GM18951 (cell line): ENCODE measurements around the gene TMEM150A.
"Not testable (repeated sequence)": the region's sequence is repeated elsewhere in the genome, so short reads cannot be mapped to it uniquely, and the experiment has no call there.

Experiments used
- POLR2A ChIP-seq: IDR thresholded peaks from 4 replicates; pipeline ENCODE4 v1.6.1; 2011; ENCODE audit warnings: mild to moderate bottlenecking; ENCODE audit not compliant: insufficient read length, insufficient read depth; ENCODE audit errors: extremely low read depth
- in situ Hi-C: fragments of 300-500 bp; cut with MboI; formaldehyde crosslinking; loops from one replicate; pipeline ENCODE4 v1.12.0; 2022; ENCODE audit warnings: low sequenced_read_pairs, mixed read lengths, inconsistent platforms; ENCODE audit not compliant: unreplicated experiment

Gene TMEM150A

DNA sequence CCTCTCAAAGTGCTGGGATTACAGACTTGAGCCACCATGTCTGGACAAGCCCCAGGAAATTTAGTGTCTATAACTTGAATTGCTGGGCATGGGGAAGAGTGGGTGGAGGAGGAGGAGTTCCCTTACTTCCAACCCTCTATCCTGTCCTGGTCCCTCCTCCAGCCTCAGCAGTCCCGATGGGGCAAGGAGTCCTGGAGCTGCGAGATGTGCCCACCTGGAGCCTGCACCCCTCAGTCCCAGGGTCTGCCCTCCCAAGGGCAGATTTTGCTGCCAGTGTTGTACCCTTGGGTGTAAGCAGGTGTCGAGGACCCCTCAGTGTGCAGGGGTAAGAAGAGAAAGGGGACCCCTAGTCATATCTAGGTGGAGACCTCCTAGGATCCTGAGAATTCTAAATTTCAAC lies 22.3 kb downstream of the TMEM150A start:
- TF ChIP-seq POLR2A = no peak
- in situ Hi-C loops = no loop called here

DNA sequence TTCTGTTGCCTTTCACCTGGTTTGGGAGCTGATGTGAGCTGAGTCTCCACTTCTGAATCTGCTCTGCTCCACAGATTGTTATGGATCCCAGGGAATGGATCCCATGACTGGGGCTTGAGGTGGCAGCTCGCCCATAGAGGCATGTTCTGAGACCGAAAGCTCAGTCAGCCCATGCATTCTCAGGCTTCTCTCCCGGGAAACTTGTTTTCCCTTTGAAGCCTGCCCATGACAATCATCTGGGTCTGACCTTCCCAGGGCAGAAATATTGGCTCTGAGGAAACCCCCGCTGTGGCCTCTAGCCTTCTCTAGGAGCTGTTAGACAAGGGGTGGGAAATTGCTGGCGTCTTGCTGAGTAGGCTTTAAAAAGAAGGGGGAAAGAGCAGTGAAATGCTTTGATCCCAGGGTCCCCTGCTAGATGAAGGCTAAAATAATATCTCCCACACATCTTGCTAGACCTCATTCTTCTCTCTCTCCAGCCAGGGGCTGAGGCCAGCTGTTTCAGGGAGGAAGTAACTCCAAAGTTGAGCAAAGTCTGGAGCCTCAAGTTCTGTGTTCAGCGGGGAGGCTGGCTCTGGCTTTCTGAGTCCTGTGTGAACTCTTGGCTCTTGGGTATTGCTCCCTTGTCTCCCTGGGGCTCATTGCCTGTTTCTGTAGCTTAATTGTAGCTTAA lies 23.1 kb downstream of the TMEM150A start:
- in situ Hi-C loops = no loop called here
- TF ChIP-seq POLR2A = no peak

DNA sequence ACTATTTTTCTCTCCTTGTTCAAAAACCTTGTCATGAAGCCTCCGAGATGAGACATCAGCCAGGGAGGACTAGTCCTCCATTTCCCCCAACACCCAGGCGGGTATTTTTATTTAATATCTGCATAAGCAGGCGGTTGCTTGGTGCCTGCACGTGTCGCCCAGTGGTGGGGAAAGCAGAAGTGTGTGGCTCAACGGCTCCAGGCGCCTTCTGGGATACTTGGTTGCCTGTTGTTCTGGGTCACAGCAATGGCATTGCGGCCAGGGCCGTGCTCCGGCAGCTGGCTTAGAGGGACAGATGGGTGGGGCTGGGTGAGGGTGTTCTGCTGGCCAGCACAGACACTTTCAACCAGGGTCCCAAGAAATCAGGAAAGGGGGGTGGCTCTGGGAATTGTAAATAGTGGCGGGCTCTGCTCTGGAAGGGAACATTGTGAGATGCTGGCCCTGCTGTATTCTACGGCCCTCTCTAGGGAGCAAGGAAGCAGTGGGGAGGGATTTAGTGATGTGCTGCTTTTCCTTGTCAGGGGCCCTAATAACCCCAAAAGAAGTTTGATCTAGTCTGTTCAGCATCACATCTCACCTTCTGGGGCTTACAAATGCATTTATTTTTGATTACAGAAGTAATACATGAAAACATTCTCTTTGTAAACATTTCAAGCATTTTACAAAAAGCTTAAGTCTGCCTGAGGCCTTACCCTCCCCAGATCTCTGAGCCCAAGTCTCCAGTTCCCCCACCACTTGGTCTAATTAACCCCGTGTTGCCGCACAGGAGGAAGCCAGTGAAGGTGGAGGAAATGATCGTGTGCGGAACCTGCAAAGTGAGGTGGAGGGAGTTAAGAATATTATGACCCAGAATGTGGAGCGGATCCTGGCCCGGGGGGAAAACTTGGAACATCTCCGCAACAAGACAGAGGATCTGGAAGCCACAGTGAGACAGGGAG lies 24.0 kb downstream of the TMEM150A start:
- TF ChIP-seq POLR2A = no peak

DNA sequence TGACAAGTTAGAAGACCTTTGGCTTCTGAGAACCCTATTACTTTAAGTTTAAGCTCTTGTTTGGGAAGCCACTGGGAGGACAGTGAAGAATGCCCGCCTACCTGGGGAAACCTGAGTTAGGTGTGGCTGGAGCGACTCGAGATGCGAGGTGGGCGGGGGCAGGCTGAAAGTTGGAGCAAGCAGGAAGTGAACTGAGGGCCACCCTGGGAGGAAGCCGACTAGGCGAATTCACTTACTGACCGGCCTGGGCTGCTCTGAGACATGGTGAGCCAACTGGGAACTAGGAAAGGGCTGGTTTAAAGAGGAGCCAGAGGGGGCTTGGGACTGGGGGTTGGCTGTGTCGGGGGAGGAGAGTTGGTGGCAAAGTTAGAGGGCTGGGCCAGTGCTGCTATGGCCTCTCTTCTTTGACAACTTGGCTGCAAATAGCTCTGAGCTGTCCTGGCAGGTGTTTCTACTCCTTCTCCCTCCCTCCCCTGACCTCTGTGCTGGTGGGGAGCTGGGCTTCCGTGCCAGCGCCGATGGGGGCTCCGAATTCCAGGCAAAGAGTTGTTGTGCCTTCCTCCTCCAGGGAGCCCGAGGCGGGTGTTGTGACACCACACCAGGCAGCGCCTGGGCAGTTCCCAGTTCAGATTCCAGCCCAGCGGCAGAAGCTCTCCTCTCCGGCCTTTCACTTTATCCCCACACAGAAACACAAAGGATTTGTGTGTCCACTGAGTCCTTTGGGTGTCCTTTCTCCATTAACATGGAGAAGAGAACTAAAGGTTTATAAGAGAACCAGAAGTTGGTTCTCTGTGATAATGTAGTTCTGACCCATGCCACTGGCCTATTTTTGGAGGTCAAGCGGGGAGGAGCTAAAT lies 24.9 kb downstream of the TMEM150A start, which contains the start of gene VAMP8:
VAMP8 (plus strand) TSS at position 201 of the 857 bp plus-strand sequence; CDS start at position 262, 61 bp downstream.
- peak; percentile 65 for TF ChIP-seq POLR2A
- in situ Hi-C loops = no loop called here

More for the DNA sequence above, 24.0 kb downstream of the TMEM150A start:
- in situ Hi-C loops = no loop called here

DNA sequence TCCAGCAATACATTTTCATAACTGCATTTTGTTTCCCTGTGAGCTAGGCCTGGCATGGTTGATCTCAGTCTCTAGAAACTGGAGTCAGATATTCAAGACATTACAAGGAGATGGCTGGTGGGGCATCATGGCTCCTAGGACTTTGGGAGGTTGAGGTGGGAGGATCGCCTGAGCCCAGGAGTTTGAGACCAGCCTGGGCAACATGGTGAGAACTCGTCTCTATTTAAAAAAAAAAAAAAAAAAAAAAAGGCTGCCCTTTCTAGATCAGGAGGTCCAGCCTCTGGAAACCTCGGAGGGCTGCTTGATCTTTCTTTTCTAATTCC lies 25.5 kb downstream of the TMEM150A start:
- no peak for TF ChIP-seq POLR2A
- in situ Hi-C loops = no loop called here

DNA sequence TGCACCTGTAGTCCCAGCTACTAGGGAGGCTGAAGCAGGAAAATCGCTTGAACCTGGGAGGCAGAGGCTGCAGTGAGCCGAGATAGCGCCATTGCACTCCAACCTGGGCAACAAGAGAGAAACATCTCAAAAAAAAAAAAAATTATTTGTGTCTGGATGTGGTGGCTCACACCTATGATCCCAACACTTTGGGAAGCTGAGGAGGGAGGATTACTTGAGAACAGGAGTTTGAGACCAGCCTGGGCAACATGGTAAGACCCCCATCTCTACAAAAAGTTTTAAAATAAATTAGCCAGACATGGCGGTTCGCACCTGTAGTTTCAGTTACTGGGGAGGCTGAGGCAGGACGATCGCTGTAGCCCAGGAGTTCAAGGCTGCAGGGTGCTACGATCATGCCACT lies 26.8 kb downstream of the TMEM150A start:
- no peak for TF ChIP-seq POLR2A
- in situ Hi-C loops = no loop called here

DNA sequence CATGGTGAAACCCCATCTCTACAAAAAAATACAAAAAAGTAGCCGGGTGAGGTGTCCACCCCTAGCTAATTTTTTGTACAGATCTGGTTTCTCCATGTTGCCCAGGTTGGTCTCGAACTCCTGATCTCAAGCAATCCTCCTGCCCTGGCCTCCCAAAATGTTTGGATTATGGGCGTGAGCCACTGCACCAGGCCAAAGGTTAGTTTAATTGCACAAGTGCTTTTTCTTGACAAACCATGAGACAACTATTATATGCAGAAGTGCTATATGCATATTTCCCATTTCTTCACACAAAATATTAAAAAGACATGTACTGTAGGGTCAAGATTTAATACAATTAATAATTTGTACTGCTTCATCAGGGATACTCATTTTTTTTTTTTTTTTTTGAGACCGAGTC lies 36.2 kb downstream of the TMEM150A start:
- in situ Hi-C loops = no loop called here

DNA sequence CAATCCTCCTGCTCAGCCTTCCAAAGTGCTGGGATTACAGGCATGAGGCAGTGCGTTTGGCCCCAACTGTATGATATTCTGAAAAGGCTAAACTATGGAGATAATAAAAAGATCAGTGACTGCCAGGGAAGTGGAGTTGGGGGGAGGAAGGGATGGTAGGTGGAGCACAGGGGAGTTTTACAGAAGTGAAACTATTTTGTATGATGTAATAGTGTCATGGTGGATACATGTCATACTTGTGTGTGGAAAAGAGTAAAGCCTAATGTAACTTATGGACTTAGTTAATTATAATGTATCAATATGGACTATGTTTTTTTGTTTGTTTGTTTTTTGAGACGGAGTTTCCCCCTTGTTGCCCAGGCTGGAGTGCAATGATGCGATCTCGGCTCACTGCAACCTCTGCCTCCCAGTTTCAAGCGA lies 38.3 kb downstream of the TMEM150A start:
- TF ChIP-seq POLR2A = no peak
- in situ Hi-C loops = no loop called here

More for the DNA sequence above, 36.2 kb downstream of the TMEM150A start:
- TF ChIP-seq POLR2A = no peak

DNA sequence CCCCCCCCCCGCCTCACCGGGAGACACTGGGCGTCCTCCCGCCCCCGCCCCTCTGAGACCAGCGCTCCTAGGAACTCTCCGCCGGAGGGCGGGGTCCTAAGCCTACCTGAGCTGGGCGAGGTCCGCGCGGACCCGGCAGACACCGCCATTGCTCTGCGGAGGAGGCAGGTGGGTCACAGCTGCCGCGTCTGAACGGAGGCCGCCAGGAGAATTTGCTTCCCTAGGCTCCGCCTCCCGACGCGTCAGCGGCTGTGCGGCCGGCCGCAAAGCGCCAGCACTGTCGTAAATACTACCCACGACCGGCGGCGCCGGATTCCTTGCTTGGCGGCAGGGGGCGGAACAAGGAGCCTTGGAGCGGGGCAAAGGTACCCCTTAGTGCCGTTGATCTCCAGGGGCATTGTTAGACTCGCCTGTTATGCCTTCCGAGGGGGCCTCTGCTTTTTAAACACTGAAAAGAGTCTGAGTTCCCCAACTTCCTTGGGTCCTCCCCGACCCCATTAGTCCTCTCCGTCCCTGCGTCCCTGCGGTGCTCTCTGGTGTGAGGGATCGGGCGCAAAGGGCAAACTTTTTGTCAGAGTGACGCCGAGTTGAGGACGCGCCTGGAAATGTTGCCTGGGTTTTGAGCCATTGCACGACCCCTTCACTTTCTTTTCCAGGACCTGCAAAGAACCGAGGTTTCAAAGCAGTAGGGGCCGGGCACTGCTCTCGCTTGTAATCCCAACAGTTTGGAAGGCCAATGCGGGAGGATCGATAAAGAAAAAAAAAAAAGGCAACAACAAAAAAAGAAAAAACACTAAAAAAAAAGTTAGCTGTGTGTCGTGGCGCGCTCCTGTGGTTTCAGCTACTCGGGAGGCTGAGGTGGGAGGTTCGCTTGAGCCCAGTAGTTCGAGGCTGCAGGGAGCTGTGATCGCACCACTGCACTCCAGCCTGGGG lies 41.0 kb downstream of the TMEM150A start, which contains the start of gene GGCX:
GGCX (minus strand) TSS at position 214 of the 933 bp plus-strand sequence; CDS start at position 149, 65 bp downstream.
- peak; percentile 95 for TF ChIP-seq POLR2A
- in situ Hi-C loops = no loop called here

DNA sequence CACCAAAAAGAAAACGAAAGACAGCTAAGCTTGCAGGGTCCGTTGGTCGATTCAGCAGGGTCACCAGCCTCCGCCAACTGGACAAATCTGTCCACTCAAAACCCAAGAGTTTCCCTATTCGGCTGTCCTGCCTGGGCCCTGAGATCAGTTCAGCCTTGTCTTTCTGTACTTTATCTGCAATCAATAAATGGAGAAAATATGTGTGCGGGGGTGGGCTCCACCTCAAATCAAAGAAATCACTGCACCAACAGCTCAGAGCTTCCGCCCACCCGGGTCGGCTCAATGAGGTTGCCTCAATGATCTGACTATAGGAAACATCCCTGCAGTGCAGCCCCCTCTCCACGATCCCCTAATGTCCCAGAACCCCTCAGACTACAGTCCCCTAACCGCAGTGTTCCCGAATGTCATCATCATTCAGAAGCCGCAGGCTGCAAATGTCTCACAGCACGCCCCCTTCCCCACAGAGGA lies 41.7 kb downstream of the TMEM150A start:
- no peak for TF ChIP-seq POLR2A
- in situ Hi-C loops = no loop called here

DNA sequence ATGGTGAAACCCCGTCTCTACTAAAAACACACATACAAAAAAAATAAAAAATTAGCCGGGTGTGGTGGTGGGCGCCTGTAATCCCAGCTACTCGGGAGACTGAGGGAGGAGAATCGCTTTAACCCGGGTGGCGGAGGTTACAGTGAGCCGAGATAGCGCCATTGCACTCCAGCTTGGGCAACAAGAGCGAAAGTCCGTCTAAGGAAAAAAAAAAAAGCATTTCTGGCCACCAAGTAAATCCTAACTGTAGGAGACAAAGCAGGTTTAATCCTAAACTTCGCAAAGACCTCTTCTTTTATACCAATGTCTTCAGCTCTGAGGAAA lies 42.1 kb downstream of the TMEM150A start:
- in situ Hi-C loops = not testable (repeated sequence)

DNA sequence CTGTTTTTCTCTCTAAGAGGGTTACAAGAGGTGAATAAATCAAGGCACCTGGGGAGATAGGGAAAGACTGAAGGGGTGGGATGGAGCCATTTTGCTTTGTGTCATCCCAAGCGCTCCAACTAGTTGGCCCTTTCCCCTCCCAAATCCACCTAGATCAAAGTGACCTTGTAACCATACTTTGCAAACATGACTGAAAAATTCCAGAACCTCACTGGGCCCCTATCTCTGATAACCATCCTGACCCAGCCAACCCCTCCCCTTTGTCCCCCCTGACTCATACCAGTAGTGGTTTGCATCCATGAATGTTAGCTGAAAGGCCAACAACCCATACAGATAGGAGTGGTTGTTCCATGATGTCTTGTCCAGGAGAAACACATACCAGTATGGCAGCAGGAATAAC lies 44.3 kb downstream of the TMEM150A start:
- no peak for TF ChIP-seq POLR2A
- in situ Hi-C loops = no loop called here
